ENCODE measurements around the gene POMC. TPM values are rescaled to one million over a fixed set of nuclear protein-coding genes. Genes with fewer than 3 reads are reported as not detected.

The POMC gene
- not detected in 5 replicates for total RNA-seq (2022; extraction: Qiagen RNA extraction)

GRCh38 chr2:25168256-25169072 is at the start of gene POMC:
TSS of gene POMC (minus strand) at chr2:25168580. CDS start at chr2:25164772, 3,808 bp downstream.

Other genes with a start within 250 kb of the POMC start
- 66.2 to 93.3 TPM (median 81.8 TPM) in 5 replicates for gene ADCY3, start 248.3 kb downstream of the POMC start, total RNA-seq (2022; extraction: Qiagen RNA extraction)
- 2.1 to 2.9 TPM (median 2.3 TPM) in 5 replicates for gene DNAJC27, start 196.6 kb downstream of the POMC start, total RNA-seq (2022; extraction: Qiagen RNA extraction)
- 8.8 to 13.1 TPM (median 9.5 TPM) in 5 replicates for gene EFR3B, start 126.5 kb downstream of the POMC start, total RNA-seq (2022; extraction: Qiagen RNA extraction)
- 6.7 to 9.0 TPM (median 8.3 TPM) in 5 replicates for gene DNMT3A, start 173.3 kb upstream of the POMC start, total RNA-seq (2022; extraction: Qiagen RNA extraction)

Measured in A549 treated with Hydrocortisone at 1 μM for 4 hours (cell line).